ENCODE data around the gene TES. TPM values are rescaled to one million over a fixed set of nuclear protein-coding genes. Genes with fewer than 3 reads are reported as not detected.
A peak's percentile ranks its signal among the peaks of the same experiment; 100 is the strongest.
"Not testable (repeated sequence)": the region's sequence is repeated elsewhere in the genome, so short reads cannot be mapped to it uniquely, and the experiment has no call there.

TES gene, protein sequence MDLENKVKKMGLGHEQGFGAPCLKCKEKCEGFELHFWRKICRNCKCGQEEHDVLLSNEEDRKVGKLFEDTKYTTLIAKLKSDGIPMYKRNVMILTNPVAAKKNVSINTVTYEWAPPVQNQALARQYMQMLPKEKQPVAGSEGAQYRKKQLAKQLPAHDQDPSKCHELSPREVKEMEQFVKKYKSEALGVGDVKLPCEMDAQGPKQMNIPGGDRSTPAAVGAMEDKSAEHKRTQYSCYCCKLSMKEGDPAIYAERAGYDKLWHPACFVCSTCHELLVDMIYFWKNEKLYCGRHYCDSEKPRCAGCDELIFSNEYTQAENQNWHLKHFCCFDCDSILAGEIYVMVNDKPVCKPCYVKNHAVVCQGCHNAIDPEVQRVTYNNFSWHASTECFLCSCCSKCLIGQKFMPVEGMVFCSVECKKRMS
- 17.0 TPM for polyA plus RNA-seq (ENCODE audit: insufficient read length)

DNA sequence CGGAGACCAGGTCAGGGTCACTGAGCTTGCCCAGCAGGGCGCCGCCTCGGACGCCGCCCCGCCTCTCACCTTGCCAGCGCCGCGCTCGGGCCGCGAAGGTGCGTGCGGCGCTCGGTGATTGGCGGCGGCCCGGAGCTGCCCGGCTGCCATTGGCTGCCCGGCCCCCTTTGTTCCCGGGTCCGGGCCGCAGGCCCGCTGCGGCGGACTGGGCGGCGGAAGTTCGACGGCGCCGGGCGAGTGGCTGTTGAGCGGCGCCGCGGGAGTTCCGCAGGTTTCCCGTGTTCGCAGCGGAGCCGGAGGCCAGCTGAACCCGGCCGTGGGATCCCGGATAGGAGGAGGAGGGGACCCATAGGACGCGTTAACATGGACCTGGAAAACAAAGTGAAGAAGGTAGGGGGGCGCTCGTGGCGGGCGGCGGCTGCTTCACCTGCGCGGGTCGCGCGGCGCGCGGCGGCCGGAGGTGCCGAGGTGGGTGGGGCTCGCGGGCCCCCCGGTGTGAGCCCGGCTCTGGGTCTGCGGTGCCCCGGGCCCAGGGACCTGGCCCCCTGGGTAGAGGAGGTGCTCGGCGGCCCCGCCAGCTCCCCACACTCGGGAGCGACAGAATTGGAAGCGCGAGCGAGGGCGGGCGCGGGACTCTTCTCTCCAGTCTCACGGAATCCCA lies at the start of gene TES:
Gene TES (plus strand): TSS at position 195 of the 661 bp plus-strand sequence. CDS start 169 bp downstream, at position 364.
- DNase-seq (ENCODE audit: low read depth) = no peak

- DNase-seq (ENCODE audit: low read depth) = no peak
Observed at GRCh38 chr7:116161728-116162127, 48.6 kb upstream of the TES start.

DNA sequence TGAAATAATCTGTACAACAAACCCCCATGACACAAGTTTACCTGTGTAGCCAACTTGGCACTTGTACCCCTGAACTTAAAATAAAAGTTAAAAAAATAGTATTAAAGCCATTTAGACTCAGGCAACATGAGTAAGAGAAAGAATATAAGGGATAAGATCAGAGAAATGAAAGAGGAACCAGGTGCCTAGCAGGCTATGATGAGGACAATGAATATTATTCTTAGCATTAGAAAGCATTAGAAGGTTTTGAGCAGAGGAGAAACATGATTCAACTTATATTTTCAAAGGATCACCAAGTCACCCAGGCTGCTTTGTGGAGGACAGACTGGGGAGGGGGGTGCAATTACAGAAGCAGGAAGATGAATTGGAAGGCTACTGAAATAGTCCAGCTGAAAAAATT lies 48.1 kb upstream of the TES start:
- no peak for DNase-seq (ENCODE audit: low read depth)

DNA sequence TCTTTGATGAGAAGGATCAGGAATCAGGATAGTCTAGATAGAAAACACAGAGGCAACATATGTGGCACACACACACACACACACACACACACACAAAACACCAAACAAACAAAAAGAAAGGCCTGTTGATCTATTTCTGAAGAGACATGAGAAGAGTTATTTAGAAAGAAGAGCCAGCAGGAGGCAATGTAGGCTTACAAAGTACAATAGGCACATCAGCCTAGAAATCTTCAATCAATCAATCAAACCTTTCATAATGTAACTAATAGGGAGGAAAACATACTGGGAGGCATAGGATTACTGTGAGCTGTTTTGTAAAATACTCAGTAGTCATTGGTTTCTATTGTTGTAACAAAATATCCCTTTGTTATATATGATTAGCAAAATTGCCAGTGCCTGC lies 47.3 kb upstream of the TES start:
- DNase-seq (ENCODE audit: low read depth) = no peak

DNA sequence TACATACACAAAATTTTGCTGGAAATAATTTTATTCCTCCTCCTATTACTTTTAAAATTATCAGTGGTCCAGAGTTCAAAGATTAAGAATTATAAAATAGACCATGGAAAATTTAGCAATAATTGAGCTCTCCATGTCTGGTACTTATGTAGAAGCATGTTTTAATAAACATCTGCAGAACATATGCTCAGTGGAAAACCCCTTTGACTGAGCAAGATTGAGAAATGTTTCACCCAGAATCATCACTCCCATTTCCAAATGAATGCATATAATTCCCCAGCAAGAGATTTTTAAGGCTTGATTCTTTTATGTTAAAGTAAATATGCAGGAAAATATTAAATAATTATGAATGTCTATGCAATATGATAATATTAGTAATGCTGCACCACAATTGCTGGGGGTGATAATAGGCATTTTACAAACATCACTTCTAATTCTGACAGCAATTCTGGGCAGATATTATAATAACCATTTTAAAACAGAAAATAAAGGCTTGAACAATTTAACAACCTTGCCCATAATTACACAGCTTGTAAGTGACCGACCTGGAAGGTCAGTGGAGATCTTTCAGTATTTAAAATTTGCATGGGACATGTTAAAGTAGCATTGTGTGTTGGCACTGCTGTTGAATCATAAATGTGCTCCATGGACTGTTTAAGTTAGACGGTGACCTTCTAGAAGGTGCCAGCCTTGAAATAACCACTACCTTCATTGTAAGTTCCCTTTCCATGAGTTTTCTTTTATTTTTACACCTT lies 45.6 kb upstream of the TES start:
- DNase-seq (ENCODE audit: low read depth) = no peak

DNA sequence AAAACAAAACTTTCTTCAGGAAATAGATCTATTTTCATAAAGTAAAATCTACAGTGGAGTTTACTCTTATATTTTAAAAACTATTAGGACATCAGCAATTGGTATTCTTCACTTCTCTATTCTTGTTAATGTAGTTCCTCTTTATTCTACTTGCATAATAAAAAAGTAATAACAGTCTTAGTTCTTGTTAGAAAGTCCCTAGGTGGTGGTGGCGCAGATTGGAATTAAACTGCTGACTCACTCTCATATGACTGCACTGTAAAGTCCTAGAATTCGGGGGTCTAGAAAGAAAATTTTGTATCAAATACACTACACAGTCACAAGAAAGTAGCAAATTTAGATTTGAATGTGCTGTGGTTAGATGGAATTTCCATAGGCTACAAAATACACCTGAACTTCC lies 44.6 kb upstream of the TES start:
- DNase-seq (ENCODE audit: low read depth) = no peak

DNA sequence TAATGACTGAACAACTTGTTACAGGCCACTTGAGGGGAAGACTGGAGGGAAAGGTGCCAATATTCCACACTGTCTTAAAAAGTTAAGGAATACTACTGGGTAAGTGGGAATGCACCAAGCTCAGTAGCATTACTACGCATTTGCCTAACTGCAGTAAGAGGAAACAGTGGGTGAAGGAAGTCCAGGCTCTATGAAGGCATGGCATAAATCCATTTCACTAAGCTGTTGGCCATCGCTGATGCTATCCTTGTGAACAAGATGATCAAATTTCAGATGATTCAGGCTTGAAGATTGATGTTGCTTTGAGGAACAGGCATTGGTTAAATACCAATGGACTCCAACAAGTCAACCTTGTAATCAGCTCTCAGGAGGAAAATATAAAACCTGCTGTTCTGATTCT lies 44.2 kb upstream of the TES start:
- no peak for DNase-seq (ENCODE audit: low read depth)

DNA sequence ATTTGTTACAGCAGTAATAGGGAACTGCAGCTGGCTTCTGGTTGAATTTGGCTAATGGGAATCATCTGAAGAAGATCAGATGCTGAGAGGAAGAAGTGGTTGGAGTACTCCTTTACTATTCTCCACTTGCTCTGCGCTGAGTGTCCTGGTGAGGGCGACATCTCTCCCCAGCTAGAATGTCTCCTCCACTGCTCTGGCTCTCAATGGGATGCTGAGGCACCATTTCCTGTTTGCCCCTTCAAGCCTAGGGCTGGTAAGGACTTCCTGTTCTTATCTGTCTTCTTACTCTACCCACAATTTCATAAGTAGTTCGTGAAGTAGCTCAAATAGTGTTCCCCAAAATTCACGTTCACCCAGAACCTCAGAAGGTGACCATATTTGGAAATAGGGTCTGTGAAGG lies 43.2 kb upstream of the TES start:
- DNase-seq (ENCODE audit: low read depth) = no peak

- no peak for DNase-seq (ENCODE audit: low read depth)
Observed at GRCh38 chr7:116169060-116169459, 41.3 kb upstream of the TES start.

DNA sequence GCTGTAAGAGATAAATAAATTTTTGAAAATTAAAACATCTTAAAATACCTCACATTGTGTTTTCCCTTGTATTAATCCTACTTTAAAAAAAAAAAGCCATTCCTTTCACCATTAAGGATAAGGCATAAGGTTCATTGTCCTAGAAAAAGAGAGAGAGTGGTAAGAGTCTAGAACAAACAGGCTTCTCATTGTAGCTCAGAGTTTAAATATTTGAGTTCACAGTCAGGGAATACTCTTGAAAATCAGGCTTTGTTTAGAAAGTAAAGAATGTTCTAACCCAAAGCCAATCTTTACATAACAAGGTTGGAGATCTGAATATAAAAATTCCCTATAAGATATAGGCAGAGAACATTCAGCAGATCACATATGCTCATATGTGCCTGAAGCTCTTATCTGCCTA lies 40.2 kb upstream of the TES start:
- DNase-seq (ENCODE audit: low read depth) = no peak

- DNase-seq (ENCODE audit: low read depth) = no peak
Observed at GRCh38 chr7:116171094-116171493, 39.2 kb upstream of the TES start.

- DNase-seq (ENCODE audit: low read depth) = no peak
Observed at GRCh38 chr7:116172353-116172752, 38.0 kb upstream of the TES start.

DNA sequence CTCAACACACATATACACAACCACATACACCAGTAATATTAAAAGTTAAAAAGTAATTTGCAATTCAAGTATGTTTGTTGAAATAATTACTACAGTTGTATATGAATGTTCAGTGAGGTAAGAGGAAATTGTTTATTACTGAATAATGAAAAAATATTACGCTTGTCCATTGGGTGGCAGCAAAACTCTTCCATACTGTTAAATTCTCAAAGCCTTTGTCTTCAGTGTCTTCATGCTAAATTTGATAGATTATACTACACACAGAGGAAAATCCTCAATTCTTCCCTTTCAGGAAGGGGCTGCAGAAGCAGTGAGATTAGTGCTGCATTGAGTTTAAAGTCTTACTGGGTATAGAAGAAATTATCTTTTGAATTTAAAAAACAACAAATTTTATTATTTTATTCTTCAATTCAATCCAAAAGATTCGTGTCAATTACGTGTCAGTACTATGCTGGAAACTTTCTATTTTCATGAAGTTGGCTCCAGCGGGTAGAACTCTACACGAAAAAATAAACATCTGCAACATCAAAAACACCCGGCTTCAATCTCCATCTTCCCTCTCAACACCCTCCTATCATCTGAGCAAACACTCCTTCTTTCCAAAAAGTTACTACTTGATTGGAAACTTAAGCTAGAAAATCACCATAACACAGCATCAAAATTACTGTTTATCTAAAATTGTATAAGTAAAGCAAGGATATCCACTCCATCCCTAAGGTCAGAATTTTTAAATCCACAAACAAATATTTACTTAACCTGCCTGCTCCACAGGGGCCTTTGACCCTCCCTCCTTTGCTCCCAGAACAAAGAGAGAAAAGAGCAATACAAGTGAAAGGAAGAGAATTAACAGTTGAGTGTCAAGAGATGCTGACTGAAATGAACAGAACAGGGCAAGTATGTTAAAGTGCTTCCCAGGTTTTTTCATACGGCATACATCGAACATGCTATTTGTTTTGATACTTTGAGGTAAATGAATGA lies 37.0 kb upstream of the TES start:
- peak; percentile 43 for DNase-seq (ENCODE audit: low read depth)

DNA sequence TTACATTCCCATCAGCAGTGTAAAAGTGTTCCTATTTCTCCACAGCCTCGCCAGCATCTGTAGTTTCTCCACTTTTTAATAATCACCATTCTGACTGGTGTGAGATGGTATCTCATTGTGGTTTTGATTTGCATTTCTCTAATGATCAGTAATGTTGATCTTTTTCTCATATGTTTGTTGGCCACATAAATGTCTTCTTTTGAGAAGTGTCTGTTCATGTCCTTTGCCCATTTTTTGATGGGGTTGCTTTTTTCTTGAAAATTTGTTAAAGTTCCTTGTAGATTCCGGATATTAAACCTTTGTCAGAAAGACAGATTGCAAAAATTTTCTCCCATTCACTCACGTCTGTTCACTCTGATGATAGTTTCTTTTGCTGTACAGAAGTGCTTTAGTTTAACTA lies 35.2 kb upstream of the TES start:
- not testable (repeated sequence) for DNase-seq (ENCODE audit: low read depth)

GRCh38 chr7:116176226-116176625 lies 34.1 kb upstream of the TES start:
- no peak for DNase-seq (ENCODE audit: low read depth)

DNA sequence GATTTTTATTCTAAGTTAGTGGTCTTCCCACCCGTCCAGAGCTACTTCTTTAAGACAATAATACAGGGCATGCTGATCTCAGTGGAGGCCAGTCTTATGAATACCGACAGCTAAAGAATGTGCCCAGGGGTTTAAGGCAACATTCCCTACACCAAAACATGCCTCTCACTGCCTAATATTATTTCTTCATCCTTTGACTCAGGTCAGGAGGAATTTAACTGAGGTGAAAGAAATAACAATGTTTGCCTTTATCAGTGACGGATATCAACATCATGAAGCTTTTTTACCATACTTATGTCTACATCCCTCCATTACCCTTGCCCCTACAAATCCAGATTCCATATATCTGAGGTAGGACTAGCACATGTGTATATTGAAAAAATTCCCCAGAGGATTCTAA lies 33.3 kb upstream of the TES start:
- DNase-seq (ENCODE audit: low read depth) = no peak

DNA sequence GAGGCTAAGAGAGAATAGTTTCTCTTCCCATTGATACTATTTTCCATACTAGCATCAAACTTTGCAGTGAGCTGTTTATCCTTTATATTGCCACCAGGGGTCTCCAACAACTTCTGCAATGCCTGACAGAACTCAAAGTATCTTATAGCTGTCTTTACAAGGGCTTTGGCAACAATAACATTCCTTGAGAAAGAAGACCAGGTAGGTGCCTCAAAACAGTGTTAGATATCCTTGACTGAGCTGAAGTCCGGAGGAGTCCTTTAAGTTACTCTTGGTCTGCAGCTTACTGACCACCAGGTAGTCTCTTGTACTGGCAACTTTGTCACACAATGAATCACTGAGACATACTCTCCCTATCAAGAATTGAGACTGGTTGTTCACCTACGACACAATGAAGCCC lies 30.0 kb upstream of the TES start:
- peak; percentile 32 for DNase-seq (ENCODE audit: low read depth)

DNA sequence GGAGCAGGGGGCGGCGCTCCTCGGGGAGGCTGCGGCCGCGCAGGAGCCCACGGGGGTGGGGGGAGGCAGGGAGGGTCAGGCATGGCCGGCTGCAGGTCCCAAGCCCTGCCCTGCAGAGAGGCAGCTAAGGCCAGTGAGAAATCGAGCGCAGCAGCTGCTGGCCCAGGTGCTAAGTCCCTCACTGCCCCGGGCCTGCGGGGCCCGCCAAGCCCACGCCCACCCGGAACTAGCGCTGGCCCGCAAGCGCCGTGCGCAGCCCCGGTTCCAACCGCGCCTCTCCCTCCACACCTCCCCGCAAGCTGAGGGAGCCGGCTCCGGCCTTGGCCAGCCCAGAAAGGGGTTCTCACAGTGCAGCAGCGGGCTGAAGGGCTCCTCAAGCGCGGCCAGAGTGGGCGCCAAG lies 28.3 kb upstream of the TES start:
- DNase-seq (ENCODE audit: low read depth) = no peak

- no peak for DNase-seq (ENCODE audit: low read depth)
Observed at GRCh38 chr7:116185450-116185849, 24.9 kb upstream of the TES start.

DNA sequence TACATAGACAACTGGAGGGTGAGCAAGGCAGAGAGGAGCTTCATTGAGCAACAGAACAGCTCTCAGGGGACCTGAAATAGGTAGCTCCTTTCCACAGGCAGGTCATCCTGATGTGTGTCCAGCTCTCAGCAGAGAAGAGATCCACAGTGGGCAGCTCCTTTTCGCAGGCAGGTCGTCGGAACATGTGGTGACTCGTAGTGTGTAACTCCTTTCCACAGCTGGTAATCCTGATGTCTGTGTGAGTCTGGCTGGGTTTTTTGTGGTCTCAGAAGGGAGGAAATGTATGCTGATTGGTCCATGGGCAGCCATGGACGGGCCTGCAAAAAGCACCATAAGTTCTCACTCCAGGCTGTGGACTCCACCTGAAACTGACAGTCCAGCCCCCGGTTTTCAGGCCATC lies 24.4 kb upstream of the TES start:
- DNase-seq (ENCODE audit: low read depth) = no peak

GRCh38 chr7:116187400-116187799 lies 22.9 kb upstream of the TES start:
- DNase-seq (ENCODE audit: low read depth) = no peak
